GM10266 (cell line): ENCODE measurements around the gene ARL15.

Source experiments
- DNase-seq: peaks from one replicate; pipeline ENCODE4 v3.0.0; 2012; ENCODE audit errors: extremely low spot score
- CTCF ChIP-seq: IDR thresholded peaks from 2 replicates; pipeline ENCODE4 v1.5.1; 2012; ENCODE audit warnings: mild to moderate bottlenecking, low read depth; ENCODE audit not compliant: control insufficient read depth, insufficient read depth; ENCODE audit errors: missing control alignments

ARL15 gene

GRCh38 chr5:53946405-53947100 lies 363.8 kb downstream of the ARL15 start:
- TF ChIP-seq CTCF, result no peak
- no peak for DNase-seq

GRCh38 chr5:53944981-53945380 lies 365.4 kb downstream of the ARL15 start:
- TF ChIP-seq CTCF, result no peak
- DNase-seq, result no peak

GRCh38 chr5:53943938-53944337 lies 366.4 kb downstream of the ARL15 start:
- TF ChIP-seq CTCF, result no peak
- no peak for DNase-seq

GRCh38 chr5:53942724-53943123 lies 367.6 kb downstream of the ARL15 start:
- DNase-seq, result no peak
- TF ChIP-seq CTCF, result no peak

GRCh38 chr5:53940921-53941320 lies 369.5 kb downstream of the ARL15 start:
- DNase-seq, result no peak
- no peak for TF ChIP-seq CTCF

- no peak for TF ChIP-seq CTCF
- DNase-seq, result no peak
Measured at GRCh38 chr5:53937467-53937866, 372.9 kb downstream of the ARL15 start.

GRCh38 chr5:53936481-53937352 lies 373.7 kb downstream of the ARL15 start:
- no peak for TF ChIP-seq CTCF
- no peak for DNase-seq
